Stomach smooth muscle (tissue), 2 donors: ENCODE data around the gene PARVG.

Source experiments
- H3K27ac ChIP-seq: one replicate; pipeline ENCODE4 v1.7.0; 2013; ENCODE audit warnings: mild to moderate bottlenecking, low read length, inconsistent platforms
- H3K27me3 ChIP-seq, 2 donors: one replicate each; pipeline ENCODE4 v1.7.0; 2013; ENCODE audit warnings: low read length in 2 of 2; ENCODE audit not compliant: insufficient read depth in 2 of 2, control insufficient read depth in 1 of 2
- H3K36me3 ChIP-seq, 2 donors: one replicate each; pipeline ENCODE4 v1.7.0; 2013; ENCODE audit warnings: low read length in 2 of 2; ENCODE audit not compliant: control insufficient read depth in 2 of 2, insufficient read depth in 2 of 2
- H3K4me1 ChIP-seq: one replicate; pipeline ENCODE4 v1.7.0; 2013; ENCODE audit warnings: low read length; ENCODE audit not compliant: control insufficient read depth, insufficient read depth
- H3K4me3 ChIP-seq, 2 donors: one replicate each; pipeline ENCODE4 v1.7.0; 2013; ENCODE audit warnings: low read length in 2 of 2
- H3K9ac ChIP-seq, 2 donors: one replicate each; pipeline ENCODE4 v1.7.0; 2013; ENCODE audit warnings: low read length in 2 of 2, mild to moderate bottlenecking in 1 of 2
- H3K9me3 ChIP-seq, 2 donors: one replicate each; pipeline ENCODE4 v1.7.0; 2013; ENCODE audit warnings: low read length in 2 of 2; ENCODE audit not compliant: control insufficient read depth in 2 of 2
- donor health status: healthy.
- donor health status: Pancreatic carcinoma.

The PARVG gene

GRCh38 chr22:44154436-44154942 lies 26.2 kb upstream of the PARVG start:
- peaks cover 16% of the 10 kb centered on the region for H3K4me1 ChIP-seq
- H3K9ac ChIP-seq, result no peak overlapping the region
- no peaks in the 10 kb centered on the region for H3K27me3 ChIP-seq
- no peak overlapping the region for H3K27ac ChIP-seq
- H3K36me3 ChIP-seq, result no peaks in the 10 kb centered on the region
- H3K4me3 ChIP-seq, result no peak overlapping the region
- no peaks in the 10 kb centered on the region for H3K9me3 ChIP-seq

DNA sequence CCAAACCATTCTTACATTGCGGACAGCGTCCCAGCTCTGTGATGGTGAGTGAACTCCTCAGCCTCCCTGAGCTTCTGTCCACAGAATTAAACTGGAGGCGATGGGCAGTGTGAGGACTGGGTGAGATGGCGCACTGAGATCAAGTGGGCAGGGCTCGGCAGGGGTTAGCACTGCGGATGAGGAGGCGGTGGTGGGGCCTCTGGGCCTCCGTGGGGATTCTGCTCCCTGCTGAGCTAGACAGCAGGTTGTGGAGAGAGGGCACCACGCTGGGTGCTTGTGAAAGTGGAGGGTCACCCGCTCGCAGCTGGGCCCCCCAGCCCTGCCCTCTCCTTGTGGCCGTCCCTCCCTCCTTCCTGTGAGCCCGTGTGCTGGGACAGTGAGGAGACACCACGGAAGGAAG lies 25.6 kb upstream of the PARVG start:
- Histone ChIP-seq H3K36me3 (no peaks in the 10 kb centered on the region), H3K9ac (no peak overlapping the region), H3K27ac (no peak overlapping the region)

GRCh38 chr22:44157916-44158618 lies 22.7 kb upstream of the PARVG start:
- Histone ChIP-seq H3K9me3 (no peaks in the 10 kb centered on the region), H3K27ac (peak overlapping the region; percentile 77), H3K9ac (no peak overlapping the region), H3K27me3 (no peaks in the 10 kb centered on the region), H3K4me1 (peaks cover 25% of the 10 kb centered on the region), H3K4me3 (peak overlapping the region in 1 of 2 donors; percentile 49), H3K36me3 (no peaks in the 10 kb centered on the region)

More for the DNA sequence above, 25.6 kb upstream of the PARVG start:
- Histone ChIP-seq H3K4me3 (no peak overlapping the region), H3K27me3 (no peaks in the 10 kb centered on the region), H3K9me3 (no peaks in the 10 kb centered on the region), H3K4me1 (peaks cover 22% of the 10 kb centered on the region)

DNA sequence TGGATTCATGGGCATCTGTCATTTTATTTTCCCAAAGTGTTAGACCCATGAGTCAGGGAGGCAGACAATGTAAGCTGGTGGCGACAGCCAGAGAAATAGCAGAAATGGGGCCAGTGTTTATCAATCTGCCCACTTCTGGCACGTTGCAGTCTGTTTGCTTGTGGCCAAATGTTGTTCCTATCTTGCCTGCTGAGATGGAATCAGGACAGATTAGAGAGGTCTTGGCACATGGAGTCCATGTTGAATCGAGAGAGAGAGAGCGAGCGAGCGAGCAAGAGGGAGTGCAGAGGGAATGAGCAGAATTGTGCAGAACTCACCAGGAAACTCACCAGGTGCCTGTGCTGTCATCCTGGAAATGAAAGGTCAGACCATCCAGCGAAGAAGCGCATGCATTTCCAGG lies 21.9 kb upstream of the PARVG start:
- H3K9ac ChIP-seq, result no peak overlapping the region
- H3K4me3 ChIP-seq, result peak overlapping the region in 1 of 2 donors; percentile 49
- peaks cover 25% of the 10 kb centered on the region for H3K4me1 ChIP-seq
- H3K36me3 ChIP-seq, result no peaks in the 10 kb centered on the region
- no peaks in the 10 kb centered on the region for H3K27me3 ChIP-seq
- H3K9me3 ChIP-seq, result no peaks in the 10 kb centered on the region
- peak overlapping the region; percentile 77 for H3K27ac ChIP-seq

- Histone ChIP-seq H3K4me1 (peaks cover 27% of the 10 kb centered on the region), H3K4me3 (peak overlapping the region in 1 of 2 donors; percentile 49), H3K9me3 (no peaks in the 10 kb centered on the region), H3K27ac (peak overlapping the region; percentile 77), H3K36me3 (no peaks in the 10 kb centered on the region), H3K27me3 (no peaks in the 10 kb centered on the region), H3K9ac (no peak overlapping the region)
These were observed 21.5 kb upstream of the PARVG start for GRCh38 chr22:44159221-44159620.

GRCh38 chr22:44159811-44160210 lies 20.9 kb upstream of the PARVG start:
- no peak overlapping the region for H3K9ac ChIP-seq
- no peaks in the 10 kb centered on the region for H3K9me3 ChIP-seq
- H3K36me3 ChIP-seq, result no peaks in the 10 kb centered on the region
- peaks cover 30% of the 10 kb centered on the region for H3K4me1 ChIP-seq
- peak overlapping the region; percentile 77 for H3K27ac ChIP-seq
- H3K27me3 ChIP-seq, result no peaks in the 10 kb centered on the region
- H3K4me3 ChIP-seq, result peak overlapping the region in 1 of 2 donors; percentile 15

GRCh38 chr22:44160421-44160820 lies 20.3 kb upstream of the PARVG start:
- H3K9ac ChIP-seq, result no peak overlapping the region
- H3K9me3 ChIP-seq, result no peaks in the 10 kb centered on the region
- H3K4me1 ChIP-seq, result peaks cover 30% of the 10 kb centered on the region
- H3K27me3 ChIP-seq, result no peaks in the 10 kb centered on the region
- H3K4me3 ChIP-seq, result no peak overlapping the region
- no peak overlapping the region for H3K27ac ChIP-seq
- H3K36me3 ChIP-seq, result no peaks in the 10 kb centered on the region

GRCh38 chr22:44161673-44162072 lies 19.1 kb upstream of the PARVG start:
- H3K36me3 ChIP-seq, result no peaks in the 10 kb centered on the region
- no peaks in the 10 kb centered on the region for H3K27me3 ChIP-seq
- H3K4me3 ChIP-seq, result no peak overlapping the region
- no peaks in the 10 kb centered on the region for H3K9me3 ChIP-seq
- H3K4me1 ChIP-seq, result peaks cover 30% of the 10 kb centered on the region
- H3K27ac ChIP-seq, result no peak overlapping the region
- H3K9ac ChIP-seq, result no peak overlapping the region

GRCh38 chr22:44162960-44163359 lies 17.8 kb upstream of the PARVG start:
- Histone ChIP-seq H3K27ac (no peak overlapping the region), H3K4me3 (no peak overlapping the region), H3K9ac (no peak overlapping the region), H3K36me3 (no peaks in the 10 kb centered on the region), H3K27me3 (no peaks in the 10 kb centered on the region), H3K4me1 (peaks cover 30% of the 10 kb centered on the region), H3K9me3 (no peaks in the 10 kb centered on the region)

DNA sequence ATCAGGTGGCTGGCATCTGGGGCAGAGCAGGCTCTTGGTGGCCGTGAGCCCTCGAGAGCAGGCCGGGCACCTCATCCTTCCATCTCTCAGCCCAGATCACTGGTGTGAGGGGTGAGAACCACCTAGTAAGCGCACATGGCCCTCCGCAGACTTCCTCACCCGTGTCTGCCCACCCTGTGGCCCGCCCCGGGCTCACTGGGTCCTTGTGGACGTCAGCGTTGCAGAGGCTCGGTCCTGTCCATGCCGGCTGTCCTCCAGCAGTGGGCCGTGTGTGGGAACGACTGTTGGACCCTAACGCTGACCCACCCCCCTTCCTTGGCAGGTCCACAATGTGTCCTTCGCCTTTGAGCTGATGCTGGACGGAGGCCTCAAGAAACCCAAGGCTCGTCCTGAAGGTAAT lies 17.2 kb upstream of the PARVG start:
- Histone ChIP-seq H3K4me3 (no peak overlapping the region), H3K27me3 (no peaks in the 10 kb centered on the region), H3K9me3 (no peaks in the 10 kb centered on the region), H3K36me3 (no peaks in the 10 kb centered on the region), H3K9ac (no peak overlapping the region), H3K4me1 (peaks cover 25% of the 10 kb centered on the region), H3K27ac (no peak overlapping the region)

DNA sequence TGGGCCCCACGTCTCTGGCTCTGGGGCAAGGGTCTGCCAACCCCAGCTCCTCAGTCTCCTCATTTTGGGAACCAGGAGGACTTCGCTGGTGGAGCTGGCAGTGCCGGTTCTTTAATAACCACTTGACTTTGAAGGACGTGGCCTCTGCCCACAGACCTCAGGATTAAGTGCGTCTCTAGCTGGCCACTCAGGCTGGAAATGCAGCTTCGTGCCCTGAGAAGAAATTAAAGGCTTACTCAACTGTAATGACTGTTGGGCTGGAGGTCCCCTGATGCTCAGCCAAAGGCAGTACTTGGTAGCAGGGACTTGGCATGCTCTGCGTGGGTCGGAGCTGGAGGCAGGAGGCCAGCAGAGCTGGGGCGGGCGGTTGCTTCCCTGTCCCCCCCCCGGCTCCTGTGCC lies 16.7 kb upstream of the PARVG start:
- Histone ChIP-seq H3K4me3 (no peak overlapping the region), H3K9me3 (no peaks in the 10 kb centered on the region), H3K36me3 (no peaks in the 10 kb centered on the region), H3K9ac (no peak overlapping the region), H3K27ac (no peak overlapping the region), H3K4me1 (peaks cover 20% of the 10 kb centered on the region), H3K27me3 (no peaks in the 10 kb centered on the region)
